GM23248 (cell line): ENCODE data around the gene TEX29. TPM values are rescaled to one million over a fixed set of nuclear protein-coding genes. Genes with fewer than 3 reads are reported as not detected.

ENCODE experiments used
- DNase-seq: peaks from one replicate; pipeline ENCODE4 v3.0.0-alpha.2; 2015
- H2AFZ ChIP-seq: fragments of 200-600 bp; sonication (generic); 2 replicates; pipeline ENCODE4 v1.6.1; 2016; ENCODE audit warnings: antibody characterized with exemption
- H3F3A ChIP-seq: fragments of 200-600 bp; sonication (generic); 2 replicates; pipeline ENCODE4 v1.6.1; 2016; ENCODE audit warnings: mild to moderate bottlenecking, antibody characterized with exemption, mixed run types; ENCODE audit not compliant: insufficient read depth
- H3K27ac ChIP-seq: fragments of 200-600 bp; sonication (generic); 2 replicates; pipeline ENCODE4 v1.5.1; 2016; ENCODE audit warnings: mild to moderate bottlenecking
- H3K27me3 ChIP-seq: fragments of 200-600 bp; sonication (generic); replicated peaks from 2 replicates; pipeline ENCODE4 v1.6.1; 2016; ENCODE audit warnings: mild to moderate bottlenecking; ENCODE audit not compliant: insufficient read depth
- H3K36me3 ChIP-seq: fragments of 200-600 bp; sonication (generic); 2 replicates; pipeline ENCODE4 v1.6.1; 2016; ENCODE audit warnings: low read depth, mild to moderate bottlenecking
- H3K4me1 ChIP-seq: fragments of 200-600 bp; sonication (generic); 2 replicates; pipeline ENCODE4 v1.6.1; 2016; ENCODE audit warnings: mild to moderate bottlenecking; ENCODE audit not compliant: insufficient read depth
- H3K4me2 ChIP-seq: fragments of 200-600 bp; sonication (generic); one replicate; pipeline ENCODE4 v1.6.1; 2016; ENCODE audit warnings: mild to moderate bottlenecking; ENCODE audit not compliant: unreplicated experiment
- H3K4me3 ChIP-seq: fragments of 200-600 bp; sonication (generic); 2 replicates; pipeline ENCODE4 v1.5.1; 2016; ENCODE audit warnings: mild to moderate bottlenecking
- H3K79me2 ChIP-seq: fragments of 200-600 bp; sonication (generic); 2 replicates; pipeline ENCODE4 v1.6.1; 2016; ENCODE audit warnings: mild to moderate bottlenecking; ENCODE audit not compliant: insufficient read depth
- H3K9ac ChIP-seq: fragments of 200-600 bp; sonication (generic); 2 replicates; pipeline ENCODE4 v1.6.1; 2016; ENCODE audit warnings: mild to moderate bottlenecking
- H3K9me2 ChIP-seq: fragments of 200-600 bp; sonication (generic); 2 replicates; pipeline ENCODE4 v1.6.1; 2016; ENCODE audit warnings: mixed run types, mild to moderate bottlenecking, moderate library complexity; ENCODE audit not compliant: insufficient read depth
- H3K9me3 ChIP-seq: fragments of 200-600 bp; sonication (generic); one replicate; pipeline ENCODE4 v1.6.1; 2017; ENCODE audit warnings: low read depth
- H4K20me1 ChIP-seq: fragments of 200-600 bp; sonication (generic); 2 replicates; pipeline ENCODE4 v1.6.0; 2016; ENCODE audit not compliant: insufficient read depth
- EZH2 ChIP-seq: fragments of 200-600 bp; sonication (generic); IDR thresholded peaks from 2 replicates; pipeline ENCODE4 v1.6.1; 2018; ENCODE audit warnings: antibody characterized with exemption, mild to moderate bottlenecking; ENCODE audit not compliant: insufficient read depth, poor library complexity, severe bottlenecking
- EZH2phosphoT487 ChIP-seq: fragments of 200-600 bp; sonication (generic); IDR thresholded peaks from 2 replicates; pipeline ENCODE4 v1.6.1; 2018; ENCODE audit warnings: antibody characterized with exemption, moderate library complexity, mild to moderate bottlenecking, low read depth; ENCODE audit not compliant: insufficient read depth
- WGBS, 2 experiments: methylation state at CpG; one replicate each; pipeline ENCODE4 v1.1.6; 2015 to 2017; ENCODE audit warnings: low lambda C conversion rate in 2 of 2, low coverage in 1 of 2; ENCODE audit errors: missing lambda C conversion rate in 2 of 2; 5-methylcytosine and 5-hydroxymethylcytosine counted together
- in situ Hi-C: fragments of 300-500 bp; cut with MboI; formaldehyde crosslinking; loops from 2 replicates; pipeline ENCODE4 v1.15.0; 2020
- polyA plus RNA-seq: library from polyadenylated mRNA; unstranded; fragments of >200 nt; fragmentation: Nextera tagmentation; extraction: Ambion mirVana; gene quantifications from 2 replicates; pipeline ENCODE4 v1.2.1, GENCODE V29; 2016
- total RNA-seq: library from RNA; depleted of rRNA; stranded (reverse); fragments of >200 nt; shearing (Covaris generic); gene quantifications from 2 replicates; pipeline ENCODE4 v1.2.3, GENCODE V29; 2014

Gene TEX29
- total and polyA plus RNA-seq, 2 experiments from 2014 or later = 0.75 TPM; not detected in 1

DNA sequence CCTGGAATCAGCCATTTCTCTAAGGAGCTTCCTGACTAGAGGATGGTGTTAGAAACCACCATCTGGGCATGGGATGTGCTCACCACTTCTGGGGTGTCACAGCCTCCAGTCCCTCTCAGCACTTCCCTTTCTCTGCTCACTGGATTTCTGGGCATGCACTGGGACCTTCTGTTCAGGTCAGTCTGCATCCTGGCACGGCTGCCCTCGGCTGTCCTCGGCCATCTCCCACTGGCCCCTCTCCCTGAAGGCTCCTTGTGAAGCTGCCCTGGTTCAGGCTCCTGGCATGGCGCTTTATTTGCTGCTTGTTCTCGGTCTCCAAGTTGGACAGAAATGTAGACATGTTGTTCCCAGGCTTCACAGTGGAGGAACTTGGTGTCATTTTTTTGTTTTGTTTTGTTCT lies 60.0 kb downstream of the TEX29 start:
- H3K4me2 ChIP-seq = no peak overlapping the region
- TF ChIP-seq EZH2 (no peak), EZH2phosphoT487 (no peak)
- no peaks in the 10 kb centered on the region for H3K79me2 ChIP-seq
- no peaks in the 10 kb centered on the region for H3K4me1 ChIP-seq
- H3K27me3 ChIP-seq = no peaks in the 10 kb centered on the region
- no peaks in the 10 kb centered on the region for H3K9me2 ChIP-seq
- no peak for DNase-seq
- no peaks in the 10 kb centered on the region for H3K9me3 ChIP-seq
- no peak overlapping the region for H3K9ac ChIP-seq
- no peaks in the 10 kb centered on the region for H4K20me1 ChIP-seq
- 28 to 37% methylated on average over 5 of the region's 5 CpGs for WGBS, 2 experiments
- H3K4me3 ChIP-seq = no peak overlapping the region
- no peak overlapping the region for H2AFZ ChIP-seq
- in situ Hi-C loops = no loop called here
- H3F3A ChIP-seq = no peaks in the 10 kb centered on the region
- no peaks in the 10 kb centered on the region for H3K36me3 ChIP-seq
- no peak overlapping the region for H3K27ac ChIP-seq

GRCh38 chr13:111382411-111382810 lies 62.0 kb downstream of the TEX29 start:
- H3K27me3 ChIP-seq = no peaks in the 10 kb centered on the region; the same call in 1 of the 2 replicates
- no peak overlapping the region for H3K4me3 ChIP-seq
- no peak overlapping the region for H3K4me2 ChIP-seq
- no peaks in the 10 kb centered on the region for H3K36me3 ChIP-seq
- H3K4me1 ChIP-seq = no peaks in the 10 kb centered on the region
- no peak overlapping the region for H3K27ac ChIP-seq
- no peaks in the 10 kb centered on the region for H4K20me1 ChIP-seq
- no peak for TF ChIP-seq EZH2phosphoT487
- TF ChIP-seq EZH2 = no peak
- no peaks in the 10 kb centered on the region for H3F3A ChIP-seq
- no peak overlapping the region for H2AFZ ChIP-seq
- H3K9ac ChIP-seq = no peak overlapping the region
- in situ Hi-C loops = no loop called here
- 0 to 2% methylated on average over 1 to 2 of the region's 2 CpGs for WGBS, 2 experiments
- H3K9me3 ChIP-seq = no peaks in the 10 kb centered on the region
- no peaks in the 10 kb centered on the region for H3K79me2 ChIP-seq
- H3K9me2 ChIP-seq = no peaks in the 10 kb centered on the region
- DNase-seq = no peak

GRCh38 chr13:111382877-111383276 lies 62.4 kb downstream of the TEX29 start:
- Histone ChIP-seq H4K20me1 (no peaks in the 10 kb centered on the region), H3K9me2 (no peaks in the 10 kb centered on the region), H2AFZ (no peak overlapping the region), H3K36me3 (no peaks in the 10 kb centered on the region), H3K4me1 (no peaks in the 10 kb centered on the region), H3K9ac (no peak overlapping the region), H3F3A (no peaks in the 10 kb centered on the region), H3K79me2 (no peaks in the 10 kb centered on the region), H3K27ac (no peak overlapping the region), H3K27me3 (no peaks in the 10 kb centered on the region; the same call in 1 of the 2 replicates), H3K4me3 (no peak overlapping the region), H3K4me2 (no peak overlapping the region), H3K9me3 (no peaks in the 10 kb centered on the region)
- DNase-seq = no peak
- in situ Hi-C loops = no loop called here
- 25 to 38% methylated on average over 2 of the region's 2 CpGs for WGBS, 2 experiments
- no peak for TF ChIP-seq EZH2phosphoT487
- no peak for TF ChIP-seq EZH2

DNA sequence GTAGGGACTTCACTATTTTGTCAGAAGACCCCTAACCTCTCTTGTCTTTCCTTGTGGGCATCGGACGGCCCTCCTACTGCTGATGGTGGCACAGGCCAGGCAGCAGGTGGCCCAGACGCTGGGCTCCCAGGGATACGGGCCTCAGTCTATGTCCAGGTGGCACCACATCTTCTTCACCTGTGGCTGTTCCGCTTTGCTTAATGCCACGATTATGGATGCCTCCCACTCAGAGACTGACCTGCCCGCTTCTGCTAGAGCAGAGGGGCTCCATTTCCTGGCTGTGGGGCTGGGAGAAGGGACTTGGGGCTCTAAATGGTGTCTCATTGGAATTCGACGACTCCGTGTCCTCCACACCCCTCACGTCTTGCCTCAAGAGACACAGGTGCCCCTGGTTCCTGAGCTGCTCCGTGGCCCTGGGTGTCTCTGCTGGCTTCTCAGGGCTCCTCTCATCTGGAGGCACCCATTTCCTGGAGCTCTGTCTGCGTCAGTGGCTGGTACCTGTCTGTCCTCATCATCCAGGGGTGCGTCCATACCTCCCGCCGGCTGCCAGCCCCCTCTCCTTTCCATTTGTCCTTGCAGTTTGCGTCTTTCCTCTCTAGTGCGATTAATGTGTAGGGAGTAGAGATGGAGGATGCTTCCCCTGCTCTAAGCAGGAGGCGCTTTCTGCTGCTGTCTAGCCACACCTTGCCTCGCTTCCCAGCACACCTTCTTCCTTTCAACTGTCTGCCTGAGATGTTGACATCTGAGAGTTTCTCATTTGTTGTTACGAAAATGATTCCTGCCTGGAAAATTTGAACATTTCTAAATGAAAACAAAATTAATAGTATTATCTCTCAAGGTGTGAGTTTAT lies 63.4 kb downstream of the TEX29 start:
- in situ Hi-C loops = no loop called here
- no peaks in the 10 kb centered on the region for H4K20me1 ChIP-seq
- WGBS, 2 experiments = 41 to 47% methylated on average over 20 to 21 of the region's 21 CpGs

More for the DNA sequence above, 63.4 kb downstream of the TEX29 start:
- H3K4me3 ChIP-seq = no peak overlapping the region
- no peaks in the 10 kb centered on the region for H3K9me3 ChIP-seq
- H3K27ac ChIP-seq = no peak overlapping the region
- H3F3A ChIP-seq = no peaks in the 10 kb centered on the region
- H2AFZ ChIP-seq = no peak overlapping the region
- no peaks in the 10 kb centered on the region for H3K9me2 ChIP-seq
- no peaks in the 10 kb centered on the region for H3K36me3 ChIP-seq
- H3K79me2 ChIP-seq = no peaks in the 10 kb centered on the region
- H3K4me1 ChIP-seq = no peaks in the 10 kb centered on the region
- no peak overlapping the region for H3K4me2 ChIP-seq
- TF ChIP-seq EZH2 (no peak), EZH2phosphoT487 (no peak)
- no peak overlapping the region for H3K9ac ChIP-seq
- no peak for DNase-seq
- H3K27me3 ChIP-seq = no peaks in the 10 kb centered on the region; the same call in 1 of the 2 replicates
